Measurements from ENCODE around the gene CLCNKA.
"Not testable (repeated sequence)": the region's sequence is repeated elsewhere in the genome, so short reads cannot be mapped to it uniquely, and the experiment has no call there.

Gene CLCNKA

GRCh38 chr1:16018308-16018707 lies 3.5 kb upstream of the CLCNKA start:
- DNase-seq = no peak

DNA sequence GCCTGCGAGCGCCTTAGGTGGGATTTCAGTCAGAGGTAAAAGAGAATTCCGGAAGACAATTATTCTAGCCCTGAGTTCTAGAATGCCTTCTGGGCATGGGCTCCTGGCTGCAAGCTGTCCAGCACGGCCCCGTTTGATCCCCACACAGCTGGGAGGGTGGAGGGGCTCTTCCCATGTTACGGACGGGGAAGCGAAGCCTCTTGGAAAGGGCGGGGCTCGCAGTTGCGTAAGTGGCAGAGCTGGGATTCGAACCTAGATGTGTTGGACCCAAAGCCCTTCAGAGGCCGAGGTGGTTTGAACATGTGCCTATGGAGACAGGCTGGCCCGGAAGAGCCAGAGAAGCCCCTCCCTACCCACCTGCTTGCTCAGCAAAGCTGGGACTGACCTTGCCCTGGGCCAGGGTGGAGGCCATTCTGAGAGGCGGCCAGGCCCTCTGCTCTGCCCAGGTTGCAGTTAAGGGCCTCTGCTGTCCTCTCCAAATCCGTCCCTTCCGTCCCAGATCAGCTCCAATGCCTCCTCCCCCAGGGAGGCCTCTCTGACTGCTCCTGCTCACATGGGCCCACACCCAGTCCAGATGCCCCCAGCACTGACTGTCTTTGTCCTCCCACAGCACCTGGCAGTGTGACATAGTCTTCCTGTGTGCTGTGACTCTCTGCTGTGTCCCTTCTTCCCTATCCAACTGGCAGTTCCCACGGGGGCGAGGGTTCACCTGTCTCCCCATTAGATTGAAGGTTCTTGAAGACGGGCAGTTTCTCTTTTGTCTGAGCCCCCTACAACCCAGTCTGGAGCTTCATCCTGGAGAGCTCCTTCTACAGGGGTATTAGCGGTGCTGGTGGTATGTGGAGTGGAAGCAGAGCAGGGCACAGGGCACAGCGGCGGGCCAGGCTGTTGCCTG lies 2.8 kb upstream of the CLCNKA start:
- no peak for DNase-seq

DNA sequence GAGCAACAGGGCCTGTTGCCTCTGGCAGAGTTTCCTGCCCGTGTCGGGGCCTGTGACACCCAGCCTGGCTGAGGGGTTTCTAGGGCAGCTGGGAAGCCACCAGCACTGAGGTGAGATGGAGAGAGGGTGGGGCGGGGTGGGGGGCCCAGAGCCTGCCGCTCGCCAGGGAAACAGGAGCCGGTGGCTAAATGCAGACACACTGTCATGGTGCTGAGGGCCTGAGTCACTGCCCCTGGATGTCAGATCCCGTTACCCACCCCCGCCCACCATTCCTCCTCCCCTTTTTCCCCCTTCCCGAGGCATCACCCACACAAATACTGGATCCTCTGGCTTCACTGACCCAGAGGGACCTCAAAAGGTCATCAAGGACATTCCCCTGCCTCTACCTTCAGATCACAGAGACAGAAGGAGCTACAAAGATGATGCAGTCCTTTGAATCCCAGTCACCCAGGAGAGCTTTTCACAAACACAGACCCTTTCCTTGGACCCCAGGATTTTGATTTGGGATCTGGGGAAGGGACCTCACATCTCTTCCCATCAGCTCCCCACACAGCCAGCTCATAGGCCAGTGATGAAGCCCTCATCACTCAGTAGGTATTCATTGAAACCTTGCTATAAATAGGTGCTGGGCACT lies 2.1 kb upstream of the CLCNKA start:
- no peak for DNase-seq

- no peak for DNase-seq
Observed at GRCh38 chr1:16020325-16020724, 1.5 kb upstream of the CLCNKA start.

DNA sequence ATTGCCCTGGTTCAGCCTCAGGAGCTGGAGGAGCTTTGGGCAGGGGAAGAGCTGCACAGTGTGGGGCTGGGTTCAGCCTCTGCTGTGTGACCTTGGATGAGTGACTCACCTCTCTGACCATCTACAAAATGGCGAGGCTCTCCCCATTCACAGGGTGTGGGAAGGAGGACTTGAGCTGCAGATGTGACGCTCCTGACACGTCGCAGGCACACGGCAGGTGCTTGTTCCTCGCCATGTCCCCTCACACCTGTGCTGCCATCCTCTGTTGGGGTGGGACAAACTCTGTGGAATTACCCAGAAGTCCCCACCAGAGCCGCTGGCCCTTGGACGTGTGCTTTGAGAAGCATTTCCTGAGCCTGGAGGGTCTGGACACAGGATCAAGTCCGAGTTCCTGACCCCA lies 958 bp upstream of the CLCNKA start:
- not testable (repeated sequence) for DNase-seq

- DNase-seq = no peak
Observed at GRCh38 chr1:16022393-16022792, 557 bp downstream of the CLCNKA start.

GRCh38 chr1:16023050-16023653 lies 1.3 kb downstream of the CLCNKA start:
- DNase-seq = no peak

DNA sequence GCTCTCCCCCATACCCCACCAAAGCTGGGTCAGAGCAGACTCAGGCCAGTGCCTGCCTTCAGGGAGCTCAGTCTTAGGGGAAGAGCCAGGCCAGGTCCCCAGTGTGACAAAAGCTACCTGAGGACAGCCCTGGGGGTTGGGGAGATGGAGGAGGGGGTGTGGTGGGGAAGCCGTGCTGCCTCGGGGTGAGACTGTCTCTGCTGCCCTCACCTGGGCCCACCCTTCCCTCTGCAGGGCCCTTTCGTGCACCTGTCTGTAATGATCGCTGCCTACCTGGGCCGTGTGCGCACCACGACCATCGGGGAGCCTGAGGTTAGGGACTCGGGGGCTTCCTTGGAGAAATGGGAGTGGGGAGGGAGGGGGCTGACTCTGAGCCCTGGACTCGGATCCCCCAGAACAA lies 4.5 kb downstream of the CLCNKA start:
- not testable (repeated sequence) for DNase-seq

DNA sequence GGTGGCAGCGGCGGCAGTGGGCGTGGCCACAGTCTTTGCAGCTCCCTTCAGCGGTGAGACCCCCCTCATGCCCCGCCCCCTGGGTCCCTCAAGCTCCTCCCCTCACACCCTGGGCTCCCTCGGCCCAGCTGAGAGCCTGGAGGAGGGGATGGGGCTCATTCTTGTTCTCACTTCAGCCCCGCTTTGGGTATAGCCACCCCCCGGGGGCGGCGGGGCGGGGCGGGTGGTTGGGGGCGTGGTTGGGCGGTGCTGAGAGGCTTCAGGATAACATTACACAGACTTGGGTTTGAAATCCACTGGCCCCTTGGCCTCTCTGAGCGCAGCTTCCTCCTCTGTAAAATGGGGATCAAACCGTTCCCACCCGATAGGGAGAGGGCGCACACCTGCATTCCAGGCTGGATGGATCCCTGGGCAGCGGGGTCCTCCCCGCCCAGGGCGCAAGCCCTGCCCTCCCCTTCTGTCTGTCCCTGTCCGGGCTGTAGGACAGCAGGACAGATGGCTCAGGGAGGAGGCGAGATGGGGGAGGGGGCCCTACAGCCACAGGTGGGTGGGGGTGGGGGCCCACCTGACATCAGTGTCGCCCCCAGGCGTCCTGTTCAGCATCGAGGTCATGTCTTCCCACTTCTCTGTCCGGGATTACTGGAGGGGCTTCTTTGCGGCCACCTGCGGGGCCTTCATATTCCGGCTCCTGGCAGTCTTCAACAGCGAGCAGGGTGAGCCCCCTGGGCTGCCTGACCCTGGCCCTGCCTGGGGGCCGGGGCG lies 5.1 kb downstream of the CLCNKA start:
- no peak for DNase-seq

- DNase-seq = no peak
Observed at GRCh38 chr1:16028237-16029002, 6.6 kb downstream of the CLCNKA start.

GRCh38 chr1:16029003-16029268 lies 7.1 kb downstream of the CLCNKA start:
- DNase-seq = not testable (repeated sequence)

- no peak for DNase-seq
Observed at GRCh38 chr1:16029288-16029687, 7.5 kb downstream of the CLCNKA start.

DNA sequence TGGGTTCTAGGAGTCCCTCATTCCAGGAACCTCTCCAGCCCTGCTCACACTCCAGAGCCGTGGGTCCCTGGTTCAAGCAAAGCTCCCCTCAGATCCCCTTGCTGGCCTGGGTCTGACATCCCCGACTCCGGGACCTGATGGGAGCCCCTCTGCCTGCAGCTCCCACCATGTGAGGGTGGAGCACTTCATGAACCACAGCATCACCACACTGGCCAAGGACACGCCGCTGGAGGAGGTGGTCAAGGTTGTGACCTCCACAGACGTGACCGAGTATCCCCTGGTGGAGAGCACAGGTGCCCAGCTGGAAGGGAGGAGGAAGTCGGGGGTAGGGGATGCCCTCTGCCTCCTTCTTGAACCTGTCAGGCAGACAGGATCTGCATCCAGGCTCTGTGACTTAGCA lies 9.7 kb downstream of the CLCNKA start:
- DNase-seq = no peak

DNA sequence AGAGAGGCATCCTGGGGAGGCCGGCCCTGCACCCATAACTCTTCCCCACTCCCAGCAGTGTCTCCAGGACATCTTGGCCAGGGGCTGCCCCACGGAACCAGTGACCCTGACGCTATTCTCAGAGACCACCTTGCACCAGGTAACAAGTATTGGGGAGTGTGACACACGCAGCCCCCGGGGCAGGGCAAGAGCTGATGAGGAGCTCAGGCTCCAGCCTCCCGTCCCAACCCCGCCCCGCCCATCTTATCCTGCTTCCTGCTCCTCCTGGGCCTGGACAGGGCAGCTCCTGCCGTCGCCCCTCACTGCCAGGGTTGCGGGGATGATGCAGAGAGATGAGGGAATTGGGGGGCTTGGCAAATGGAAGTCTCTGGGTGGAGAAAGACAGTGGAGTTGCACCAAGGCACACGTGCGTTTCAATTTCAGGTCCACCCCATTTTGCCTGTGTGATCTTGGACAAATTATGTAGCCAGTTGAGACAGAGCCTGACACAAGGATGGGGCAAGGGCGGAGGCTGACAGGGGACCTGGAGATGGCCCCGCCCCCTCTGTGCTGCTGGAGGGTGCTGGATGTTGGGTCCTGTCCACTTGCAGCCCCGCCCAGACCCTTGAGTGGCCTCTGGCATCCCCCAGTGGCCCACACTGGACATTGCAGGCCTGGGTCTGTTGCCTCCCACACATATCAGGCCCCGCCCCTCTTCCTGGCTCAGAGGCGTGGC lies 10.7 kb downstream of the CLCNKA start:
- DNase-seq = peak; percentile 30 to 77

GRCh38 chr1:16033103-16033632 lies 11.3 kb downstream of the CLCNKA start:
- DNase-seq = not testable (repeated sequence)

GRCh38 chr1:16036461-16036860 lies 14.6 kb downstream of the CLCNKA start:
- not testable (repeated sequence) for DNase-seq

DNA sequence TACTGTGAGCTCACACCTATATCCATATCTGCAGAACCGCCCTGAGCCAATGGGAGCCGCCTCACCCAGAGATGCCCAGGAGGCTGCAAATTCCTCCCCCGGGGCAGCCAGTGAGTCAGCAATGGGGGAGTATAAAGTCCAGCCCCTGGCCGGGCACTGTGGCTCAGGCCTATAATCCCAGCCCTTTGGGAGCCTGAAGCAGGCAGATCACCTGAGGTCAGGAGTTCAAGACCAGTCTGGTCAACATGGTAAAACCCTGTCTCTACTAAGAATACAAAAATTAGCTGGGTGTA lies 16.7 kb downstream of the CLCNKA start:
- no peak for DNase-seq

GRCh38 chr1:16039871-16040270 lies 18.0 kb downstream of the CLCNKA start:
- DNase-seq = not testable (repeated sequence)

DNA sequence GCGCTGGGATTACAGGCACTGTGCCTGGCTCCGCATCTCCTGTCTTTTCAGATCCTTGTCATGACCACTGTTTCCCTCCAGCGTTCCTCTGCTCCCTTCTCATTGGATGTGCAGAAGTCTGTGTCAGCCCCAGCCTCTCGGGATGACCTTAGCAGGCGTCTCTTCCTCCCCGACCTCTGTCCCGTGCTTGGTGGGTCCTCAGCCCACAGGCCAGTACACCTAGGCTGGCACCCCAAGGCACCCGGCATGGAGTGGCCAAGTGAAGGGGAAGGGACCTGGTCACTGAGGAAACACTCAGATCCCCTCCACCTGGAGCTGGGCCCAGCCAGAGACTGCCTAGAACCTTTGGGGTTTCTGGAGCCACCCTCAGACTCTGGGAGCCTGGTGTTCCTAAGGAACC lies 19.4 kb downstream of the CLCNKA start:
- DNase-seq = no peak

DNA sequence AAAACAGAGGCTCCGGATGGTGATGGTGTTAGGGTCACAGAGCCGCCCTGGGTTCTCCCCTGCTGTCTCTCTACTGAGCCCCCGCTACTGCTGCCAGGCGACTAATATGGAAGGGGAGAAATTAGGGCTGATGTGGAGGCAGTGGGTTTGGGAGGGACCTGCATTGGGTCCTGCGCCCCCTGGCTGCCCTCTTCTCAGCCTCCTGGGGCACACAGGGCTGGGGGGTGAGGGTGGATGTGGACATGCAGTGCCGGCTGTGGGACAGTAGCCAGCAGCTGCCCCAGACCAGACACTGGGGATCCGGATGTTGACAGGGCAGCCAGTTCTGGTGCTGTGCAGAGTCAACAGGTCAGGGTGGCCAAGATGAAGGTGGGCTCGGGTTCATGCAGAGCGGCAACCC lies 20.3 kb downstream of the CLCNKA start:
- no peak for DNase-seq

GRCh38 chr1:16042654-16043053 lies 20.8 kb downstream of the CLCNKA start:
- not testable (repeated sequence) for DNase-seq

DNA sequence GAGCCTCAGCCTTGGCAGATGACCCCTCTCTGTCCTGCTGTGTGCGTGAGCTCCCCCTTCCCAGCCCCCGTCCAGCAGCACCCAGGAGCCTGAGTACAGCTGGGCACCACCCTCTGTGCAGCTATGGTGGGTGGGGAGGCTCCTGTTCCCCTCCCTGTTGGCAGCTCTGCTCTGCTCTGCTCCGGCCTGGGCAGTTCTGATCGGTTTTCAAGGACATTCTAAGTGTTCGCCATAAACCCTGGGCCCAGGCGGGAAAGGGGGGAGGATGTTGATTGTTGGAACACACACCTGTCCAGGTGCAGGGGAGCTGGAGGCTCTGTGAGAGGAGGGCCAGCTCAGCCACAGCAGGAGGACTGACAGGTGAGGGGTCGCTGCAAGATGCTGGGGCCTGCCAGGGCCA lies 21.7 kb downstream of the CLCNKA start, which contains the start of gene CLCNKB:
Gene CLCNKB (plus strand): TSS at position 262 of the 400 bp plus-strand sequence. CDS start 711 bp downstream, outside the sequence.
- DNase-seq = no peak

All from NCI-H446 (cell line).